GM12874 (cell line): ENCODE data around the gene INAVA.
A peak's percentile ranks its signal among the peaks of the same experiment; 100 is the strongest.

Experiments used
- CTCF ChIP-seq: IDR thresholded peaks from 2 replicates; pipeline ENCODE4 v1.5.1; 2011; ENCODE audit warnings: low read depth, mild to moderate bottlenecking, control low read depth, low read length, moderate library complexity; ENCODE audit not compliant: insufficient read depth

INAVA gene

DNA sequence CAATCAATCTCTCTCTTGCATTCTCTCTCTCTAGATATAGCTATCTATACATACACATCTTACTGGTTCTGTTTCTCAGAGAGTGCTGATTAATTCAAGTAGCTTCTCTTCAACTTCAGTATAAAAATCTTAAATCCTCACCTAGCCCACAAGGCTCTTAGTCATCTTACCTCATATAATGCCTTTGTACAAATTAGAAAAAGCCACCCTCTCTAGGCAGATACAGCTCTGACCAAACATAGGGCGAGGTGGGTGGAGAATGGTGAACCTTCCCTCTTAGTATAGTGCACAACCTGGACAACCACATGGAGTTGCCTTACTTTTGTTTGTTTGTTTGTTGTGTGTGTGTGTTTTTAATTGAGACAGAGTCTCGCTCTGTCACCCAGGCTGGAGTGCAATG lies 5.1 kb upstream of the INAVA start:
- no peak for TF ChIP-seq CTCF

DNA sequence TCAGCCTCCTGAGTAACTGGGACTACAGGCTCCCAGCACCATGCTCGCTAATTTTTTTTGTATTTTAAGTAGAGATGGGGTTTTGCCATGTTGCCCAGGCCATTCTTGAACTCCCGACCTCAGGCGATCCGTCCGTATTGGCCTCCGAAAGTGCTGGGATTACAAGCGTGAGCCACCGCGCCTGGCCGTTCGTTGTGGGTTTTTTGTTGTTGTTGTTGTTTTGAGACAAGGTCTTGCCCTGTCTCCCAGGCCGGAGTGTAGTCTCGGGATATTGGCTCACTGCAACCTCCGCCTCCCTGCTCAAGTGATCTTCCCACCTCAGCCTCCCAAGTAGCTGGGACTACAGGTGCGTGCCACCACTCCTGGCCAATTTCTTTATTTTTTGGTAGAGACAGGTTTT lies 4.7 kb upstream of the INAVA start:
- TF ChIP-seq CTCF, result no peak

GRCh38 chr1:200890818-200891773 lies 3.6 kb upstream of the INAVA start:
- TF ChIP-seq CTCF, result peak; percentile 76

DNA sequence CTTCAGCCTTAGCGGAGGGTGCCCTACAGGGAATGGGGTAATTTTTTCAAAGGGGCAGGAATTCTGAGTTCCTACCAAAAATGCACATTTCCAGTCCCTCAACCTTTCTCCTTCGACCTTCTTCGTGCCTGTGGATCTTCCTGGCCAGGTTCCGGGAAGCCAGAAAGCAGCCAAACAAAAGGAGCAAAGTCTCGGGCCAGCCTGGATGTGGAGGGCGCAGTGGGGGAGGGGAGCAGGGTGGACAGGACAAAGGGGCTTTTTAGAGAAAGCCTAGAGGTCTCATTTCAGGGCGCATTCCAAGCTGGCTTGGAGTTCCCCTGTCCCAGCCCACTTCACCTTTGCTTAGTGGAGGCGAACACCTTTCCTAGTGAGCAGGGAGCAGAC lies 2.9 kb upstream of the INAVA start:
- no peak for TF ChIP-seq CTCF

GRCh38 chr1:200892546-200892945 lies 2.2 kb upstream of the INAVA start:
- TF ChIP-seq CTCF, result no peak

GRCh38 chr1:200892958-200893357 lies 1.7 kb upstream of the INAVA start:
- no peak for TF ChIP-seq CTCF

GRCh38 chr1:200893411-200893901 lies 1.2 kb upstream of the INAVA start:
- TF ChIP-seq CTCF, result no peak
